Keratinocyte (primary cell): ENCODE data around the gene GAREM1.

Source experiments
- CTCF ChIP-seq, 3 experiments: IDR thresholded peaks in 1 of 3; conservative IDR thresholded peaks in 1 of 3; optimal IDR thresholded peaks in 1 of 3; 2 replicates in 2 of 3; 3 replicates in 1 of 3; pipeline versions ENCODE3 to v1.5.1; 2011; ENCODE audit warnings: low read length in 3 of 3, mild to moderate bottlenecking in 3 of 3, moderate library complexity in 2 of 3, control low read depth in 1 of 3, inconsistent platforms in 1 of 3; ENCODE audit not compliant: insufficient read depth in 2 of 3; ENCODE audit errors: extremely low read depth in 1 of 3
- EZH2 ChIP-seq: IDR thresholded peaks from one replicate; pipeline ENCODE4 v1.6.1; 2012; ENCODE audit warnings: inconsistent platforms, mild to moderate bottlenecking, low read length, moderate library complexity

GRCh38 chr18:32401621-32402020, 69.1 kb downstream of the GAREM1 start:
- TF ChIP-seq CTCF (optimal IDR thresholded peaks at IDR 0.05 in 1 of 3, IDR thresholded peaks at IDR 0.05 in 1 of 3, conservative IDR thresholded peaks at IDR 0.05 in 1 of 3; ENCODE audit: extremely low read depth in 1 of 3, insufficient read depth in 2 of 3, low read length in 3 of 3): no peak
- no peak for TF ChIP-seq EZH2
